ENCODE results near the gene CERS6.

GRCh38 chr2:168652997-168653921, 197.2 kb downstream of the CERS6 start:
- TF ChIP-seq FOXM1 (IDR thresholded peaks at IDR 0.05; ENCODE audit: borderline replicate concordance) (no peak), FOXA1 (IDR thresholded peaks at IDR 0.05) (no peak), SP1 (IDR thresholded peaks at IDR 0.05) (no peak), SUZ12 (IDR thresholded peaks at IDR 0.05) (no peak), HDGF (IDR thresholded peaks at IDR 0.05; ENCODE audit: borderline replicate concordance) (no peak), ZNF384 (IDR thresholded peaks at IDR 0.05) (no peak), NFRKB (IDR thresholded peaks at IDR 0.05) (no peak), ELF4 (IDR thresholded peaks at IDR 0.05) (no peak), FOXK2 (IDR thresholded peaks at IDR 0.05) (no peak), BHLHE40 (IDR thresholded peaks at IDR 0.05; ENCODE audit: borderline replicate concordance) (no peak), L3MBTL2 (conservative IDR thresholded peaks at IDR 0.05) (no peak)

Data from HEK293T (cell line).